ENCODE measurements around the gene CLEC14A. TPM values are rescaled to one million over a fixed set of nuclear protein-coding genes. Genes with fewer than 3 reads are reported as not detected.

Gene CLEC14A
- total RNA-seq, 2 donors from 2014 or later = 4.4 to 7.7 TPM

DNA sequence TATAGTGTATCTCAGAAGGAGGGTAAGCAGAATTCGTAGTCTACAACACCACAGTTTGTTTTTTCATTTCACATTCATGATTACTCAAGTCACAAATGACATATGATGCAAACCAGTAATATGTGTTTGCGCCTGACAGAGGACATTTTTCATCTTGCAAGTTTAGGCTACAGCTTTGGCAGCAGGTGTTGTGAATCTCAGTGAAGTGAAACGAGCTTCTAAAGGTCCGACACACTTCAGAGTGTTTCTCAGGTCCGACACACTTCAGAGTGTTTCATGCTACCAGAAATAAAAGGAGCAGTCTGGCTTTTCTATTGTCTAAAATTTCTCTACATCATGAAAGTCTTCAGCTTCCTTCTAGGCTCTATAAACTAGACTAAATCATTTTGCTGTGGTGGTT lies 22.7 kb downstream of the CLEC14A start:
- intact Hi-C loops (cut with DNase I) = no loop called here
- Histone ChIP-seq H3K27me3 (no peaks in the 10 kb centered on the region), H3K36me3 (no peaks in the 10 kb centered on the region), H3K9ac (ENCODE audit: low read depth in 2 of 2, low read length in 2 of 2) (no peak overlapping the region), H3K4me1 (no peaks in the 10 kb centered on the region), H3K4me3 (no peak overlapping the region), H3K9me3 (no peaks in the 10 kb centered on the region), H3K27ac (no peak overlapping the region)
- DNase-seq = no peak
- TF ChIP-seq, protein P1, sequence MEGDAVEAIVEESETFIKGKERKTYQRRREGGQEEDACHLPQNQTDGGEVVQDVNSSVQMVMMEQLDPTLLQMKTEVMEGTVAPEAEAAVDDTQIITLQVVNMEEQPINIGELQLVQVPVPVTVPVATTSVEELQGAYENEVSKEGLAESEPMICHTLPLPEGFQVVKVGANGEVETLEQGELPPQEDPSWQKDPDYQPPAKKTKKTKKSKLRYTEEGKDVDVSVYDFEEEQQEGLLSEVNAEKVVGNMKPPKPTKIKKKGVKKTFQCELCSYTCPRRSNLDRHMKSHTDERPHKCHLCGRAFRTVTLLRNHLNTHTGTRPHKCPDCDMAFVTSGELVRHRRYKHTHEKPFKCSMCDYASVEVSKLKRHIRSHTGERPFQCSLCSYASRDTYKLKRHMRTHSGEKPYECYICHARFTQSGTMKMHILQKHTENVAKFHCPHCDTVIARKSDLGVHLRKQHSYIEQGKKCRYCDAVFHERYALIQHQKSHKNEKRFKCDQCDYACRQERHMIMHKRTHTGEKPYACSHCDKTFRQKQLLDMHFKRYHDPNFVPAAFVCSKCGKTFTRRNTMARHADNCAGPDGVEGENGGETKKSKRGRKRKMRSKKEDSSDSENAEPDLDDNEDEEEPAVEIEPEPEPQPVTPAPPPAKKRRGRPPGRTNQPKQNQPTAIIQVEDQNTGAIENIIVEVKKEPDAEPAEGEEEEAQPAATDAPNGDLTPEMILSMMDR (IDR thresholded peaks at IDR 0.05) = no peak

DNA sequence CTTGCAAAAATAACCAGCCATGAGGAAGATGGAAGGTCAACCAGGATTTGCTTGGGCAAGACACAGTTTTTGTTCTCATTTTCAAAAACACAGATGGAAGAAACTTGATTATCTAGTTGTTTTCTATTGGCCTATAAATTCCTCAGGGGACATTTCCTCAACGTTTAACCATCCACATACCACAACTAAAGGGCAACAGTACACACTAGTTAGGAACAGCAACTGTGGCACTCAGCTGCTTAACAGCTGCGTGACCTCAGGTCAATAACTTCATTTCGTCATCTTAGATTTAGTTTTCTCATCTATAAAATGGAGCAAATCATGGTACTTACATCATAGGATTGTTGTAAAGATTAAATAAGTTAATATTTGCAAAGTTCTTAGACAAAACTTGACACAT lies 29.5 kb downstream of the CLEC14A start:
- no peaks in the 10 kb centered on the region for H3K36me3 ChIP-seq
- intact Hi-C loops (cut with DNase I) = no loop called here
- no peaks in the 10 kb centered on the region for H3K27me3 ChIP-seq
- H3K9ac ChIP-seq (ENCODE audit: low read depth in 2 of 2, low read length in 2 of 2) = no peak overlapping the region
- H3K4me3 ChIP-seq = no peak overlapping the region
- no peaks in the 10 kb centered on the region for H3K4me1 ChIP-seq
- no peaks in the 10 kb centered on the region for H3K9me3 ChIP-seq
- DNase-seq = no peak
- TF ChIP-seq, protein P1 (IDR thresholded peaks at IDR 0.05) = no peak
- no peak overlapping the region for H3K27ac ChIP-seq

DNA sequence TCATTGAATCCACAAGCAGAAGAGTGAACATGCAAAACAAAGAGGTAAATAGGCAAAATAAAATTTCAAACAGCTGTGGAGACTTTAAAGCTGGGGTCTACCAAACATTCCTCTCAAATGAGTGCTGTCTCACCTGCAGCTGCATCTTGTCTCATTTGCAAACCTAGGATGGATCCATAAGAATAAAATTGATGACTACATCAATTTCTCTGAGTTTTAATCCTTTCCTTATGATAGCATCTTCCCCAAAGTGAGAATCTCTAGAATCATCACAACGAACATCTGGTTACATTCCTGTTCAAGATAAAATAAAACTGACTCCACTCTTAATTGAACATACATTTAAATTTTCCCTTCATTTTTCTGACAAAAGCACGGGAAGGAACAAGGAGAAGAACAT lies 29.9 kb downstream of the CLEC14A start:
- no peak overlapping the region for H3K27ac ChIP-seq
- no peak overlapping the region for H3K4me3 ChIP-seq
- no peaks in the 10 kb centered on the region for H3K9me3 ChIP-seq
- no peak overlapping the region for H3K9ac ChIP-seq (ENCODE audit: low read depth in 2 of 2, low read length in 2 of 2)
- TF ChIP-seq, protein P1 (IDR thresholded peaks at IDR 0.05) = no peak
- DNase-seq = no peak
- H3K36me3 ChIP-seq = no peaks in the 10 kb centered on the region
- intact Hi-C loops (cut with DNase I) = no loop called here
- no peaks in the 10 kb centered on the region for H3K4me1 ChIP-seq
- H3K27me3 ChIP-seq = no peaks in the 10 kb centered on the region

DNA sequence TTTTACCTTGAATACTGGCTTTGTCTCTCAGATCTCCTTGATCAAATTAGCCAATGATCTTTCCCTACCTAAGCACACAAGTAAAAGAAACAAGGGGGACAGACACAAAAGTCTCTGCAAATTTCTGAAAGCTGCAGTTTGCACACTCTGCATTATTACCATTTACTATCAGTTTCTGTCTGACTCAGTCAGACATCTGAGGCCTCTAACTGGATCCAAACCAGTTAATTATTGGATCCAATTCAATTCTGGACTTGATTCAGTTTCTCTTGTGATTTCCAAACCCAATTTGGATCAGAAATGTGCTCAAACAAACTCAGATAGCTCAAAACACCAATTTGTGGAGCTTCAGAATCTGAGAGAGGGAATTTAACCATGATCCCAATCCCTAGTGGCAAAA lies 31.6 kb downstream of the CLEC14A start:
- Histone ChIP-seq H3K27me3 (no peaks in the 10 kb centered on the region), H3K4me3 (no peak overlapping the region), H3K36me3 (no peaks in the 10 kb centered on the region), H3K4me1 (no peaks in the 10 kb centered on the region), H3K27ac (no peak overlapping the region), H3K9me3 (no peaks in the 10 kb centered on the region), H3K9ac (ENCODE audit: low read depth in 2 of 2, low read length in 2 of 2) (no peak overlapping the region)
- no peak for DNase-seq
- intact Hi-C loops (cut with DNase I) = no loop called here
- TF ChIP-seq, protein P1 (IDR thresholded peaks at IDR 0.05) = no peak

DNA sequence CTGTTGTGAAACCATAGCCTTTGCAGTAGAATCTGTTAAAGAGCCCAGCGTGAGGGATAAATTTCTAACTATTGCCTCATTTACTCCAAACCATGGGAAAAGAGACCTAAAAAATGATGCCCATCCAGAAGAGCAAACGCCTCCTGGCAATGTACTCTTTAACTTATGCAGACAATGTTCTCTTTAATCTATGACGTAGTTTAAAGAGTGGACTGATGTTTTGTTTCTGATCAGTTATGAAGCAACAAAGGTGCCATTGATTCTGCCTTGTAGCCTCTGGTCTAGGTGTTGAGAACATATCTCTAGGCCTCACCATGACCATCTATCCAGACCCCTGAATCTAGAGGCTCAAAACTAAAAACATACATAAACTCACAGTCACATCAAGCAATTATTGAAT lies 34.8 kb downstream of the CLEC14A start:
- H3K36me3 ChIP-seq = no peaks in the 10 kb centered on the region
- no peaks in the 10 kb centered on the region for H3K9me3 ChIP-seq
- H3K4me3 ChIP-seq = no peak overlapping the region
- no peak overlapping the region for H3K9ac ChIP-seq (ENCODE audit: low read depth in 2 of 2, low read length in 2 of 2)
- intact Hi-C loops (cut with DNase I) = no loop called here
- TF ChIP-seq, protein P1 (IDR thresholded peaks at IDR 0.05) = no peak
- H3K4me1 ChIP-seq = no peaks in the 10 kb centered on the region
- DNase-seq = no peak
- no peak overlapping the region for H3K27ac ChIP-seq
- H3K27me3 ChIP-seq = no peaks in the 10 kb centered on the region

DNA sequence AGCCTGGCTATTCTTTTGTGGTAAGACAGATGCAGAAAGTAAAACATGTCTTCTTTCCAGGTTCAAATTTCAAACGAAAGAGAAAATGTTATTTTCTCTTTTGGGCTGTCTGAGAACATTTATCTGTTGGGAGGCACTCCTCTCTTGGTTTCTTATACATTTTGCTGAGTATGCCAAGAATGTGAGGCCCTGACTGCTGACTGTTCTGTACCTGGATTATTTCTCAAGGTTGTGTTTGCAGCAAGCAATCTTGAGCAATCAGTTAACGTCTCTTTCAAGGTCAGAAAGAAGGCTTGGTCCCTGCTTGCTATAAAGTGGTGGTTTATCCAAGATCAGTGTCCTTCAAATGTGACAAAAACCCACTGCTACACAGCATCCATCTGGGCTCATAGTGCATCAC lies 38.3 kb downstream of the CLEC14A start:
- H3K36me3 ChIP-seq = no peaks in the 10 kb centered on the region
- TF ChIP-seq, protein P1 (IDR thresholded peaks at IDR 0.05) = no peak
- no peaks in the 10 kb centered on the region for H3K4me1 ChIP-seq
- H3K27me3 ChIP-seq = no peaks in the 10 kb centered on the region
- H3K27ac ChIP-seq = no peak overlapping the region
- H3K4me3 ChIP-seq = no peak overlapping the region
- no peak for DNase-seq
- no peaks in the 10 kb centered on the region for H3K9me3 ChIP-seq
- intact Hi-C loops (cut with DNase I) = no loop called here
- no peak overlapping the region for H3K9ac ChIP-seq (ENCODE audit: low read depth in 2 of 2, low read length in 2 of 2)
